ENCODE results near the gene ERVFRD-1. TPM values are rescaled to one million over a fixed set of nuclear protein-coding genes. Genes with fewer than 3 reads are reported as not detected.

The ERVFRD-1 gene
- total and polyA plus RNA-seq, 2 of the 13 experiments (the other 11 are each of a cell fraction or from before 2014, with no cell fraction given): not detected

DNA sequence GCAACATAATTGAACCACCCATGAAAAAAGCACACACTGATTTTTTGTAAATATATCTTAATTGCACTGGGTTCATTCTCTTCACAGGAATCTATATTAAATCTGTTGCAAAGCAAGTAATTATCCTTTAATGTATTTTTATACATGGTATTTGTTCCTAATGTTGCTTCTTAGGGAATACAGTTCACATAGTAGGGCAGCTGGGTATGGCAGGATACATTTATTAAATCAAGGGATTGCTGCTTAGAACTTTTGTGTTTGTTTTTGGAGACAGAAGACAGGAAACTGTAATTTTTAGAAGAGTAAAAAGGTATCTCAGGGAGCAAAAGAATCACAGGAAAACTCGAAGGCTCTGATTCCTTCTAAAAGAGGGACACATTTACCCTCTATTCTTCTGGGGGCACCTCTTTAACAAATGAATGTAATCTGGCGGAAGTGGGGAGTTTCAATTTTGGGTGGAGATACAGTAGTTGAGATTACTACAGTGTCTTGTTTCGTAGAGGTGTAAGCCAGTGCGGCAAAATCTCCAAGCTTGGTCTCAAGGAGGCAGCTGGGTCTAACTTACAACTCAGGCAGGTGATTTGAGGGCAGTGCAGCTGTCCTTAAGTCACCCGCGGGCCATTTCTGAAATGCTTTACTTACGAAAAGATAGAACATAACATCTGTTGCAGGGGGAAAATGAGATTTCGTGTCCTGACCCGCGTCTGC, 18.7 kb downstream of the ERVFRD-1 start (continued):
- TF ChIP-seq ZNF558 (CRISPR knock-in tag; IDR thresholded peaks at IDR 0.05; ENCODE audit: borderline replicate concordance) (no peak), ZNF598 (CRISPR knock-in tag; IDR thresholded peaks at IDR 0.05; ENCODE audit: borderline replicate concordance) (no peak), ZNF557 (CRISPR knock-in tag; IDR thresholded peaks at IDR 0.05) (peak; percentile 26; the same call in 1 of the 2 replicates), U2AF1 (optimal IDR thresholded peaks at IDR 0.05; ENCODE audit: low read depth, low read length) (no peak), SNAI1 (CRISPR knock-in tag; IDR thresholded peaks at IDR 0.05; ENCODE audit: borderline replicate concordance) (0 out of 2 replicates have a peak, but pooled peaks have one; percentile 44), GTF2F1 (IDR thresholded peaks at IDR 0.05; ENCODE audit: low read length) (no peak), ZNF841 (CRISPR knock-in tag; IDR thresholded peaks at IDR 0.05; ENCODE audit: borderline replicate concordance) (no peak), ZSCAN20 (CRISPR knock-in tag; IDR thresholded peaks at IDR 0.05; ENCODE audit: borderline replicate concordance) (0 out of 2 replicates have a peak, but pooled peaks have one; percentile 22), STAG1 (CRISPR knock-in tag; IDR thresholded peaks at IDR 0.05) (no peak), MTF2 (CRISPR knock-in tag; IDR thresholded peaks at IDR 0.05; ENCODE audit: borderline replicate concordance) (0 out of 2 replicates have a peak, but pooled peaks have one; percentile 9), ARHGAP35 (CRISPR knock-in tag; IDR thresholded peaks at IDR 0.05; ENCODE audit: borderline replicate concordance) (no peak), NR3C1 (CRISPR knock-in tag; IDR thresholded peaks at IDR 0.05) (no peak), ZNF143 (CRISPR knock-in tag; IDR thresholded peaks at IDR 0.05) (no peak), ZNF670 (CRISPR knock-in tag; IDR thresholded peaks at IDR 0.05; ENCODE audit: borderline replicate concordance) (no peak), ZKSCAN1 (IDR thresholded peaks at IDR 0.05; ENCODE audit: low read length) (peak; percentile 85), ZNF577 (CRISPR knock-in tag; IDR thresholded peaks at IDR 0.05; ENCODE audit: borderline replicate concordance, low read depth) (no peak), ZNF672 (CRISPR knock-in tag; IDR thresholded peaks at IDR 0.05) (no peak), MED8 (CRISPR knock-in tag; IDR thresholded peaks at IDR 0.05; ENCODE audit: insufficient replicate concordance) (peak; percentile 3), HNRNPUL1 (IDR thresholded peaks at IDR 0.05; ENCODE audit: low read depth, low read length) (no peak), KLF13 (CRISPR knock-in tag; IDR thresholded peaks at IDR 0.05) (no peak), ZFY (CRISPR knock-in tag; IDR thresholded peaks at IDR 0.05) (no peak), ZNF781 (CRISPR knock-in tag; IDR thresholded peaks at IDR 0.05; ENCODE audit: borderline replicate concordance, not compliant biosample characterization) (no peak), PTBP1 (IDR thresholded peaks at IDR 0.05; ENCODE audit: low read depth, low read length, poor library complexity, severe bottlenecking) (no peak), CC2D1A (CRISPR knock-in tag; IDR thresholded peaks at IDR 0.05) (no peak), ZNF563 (CRISPR knock-in tag; IDR thresholded peaks at IDR 0.05) (no peak), THAP11 (CRISPR knock-in tag; IDR thresholded peaks at IDR 0.05) (no peak), BRCA1 (CRISPR knock-in tag; IDR thresholded peaks at IDR 0.05) (0 out of 2 replicates have a peak, but pooled peaks have one; percentile 20), ZMYM2 (CRISPR knock-in tag; IDR thresholded peaks at IDR 0.05) (no peak)
- TF ChIP-seq, protein P1, sequence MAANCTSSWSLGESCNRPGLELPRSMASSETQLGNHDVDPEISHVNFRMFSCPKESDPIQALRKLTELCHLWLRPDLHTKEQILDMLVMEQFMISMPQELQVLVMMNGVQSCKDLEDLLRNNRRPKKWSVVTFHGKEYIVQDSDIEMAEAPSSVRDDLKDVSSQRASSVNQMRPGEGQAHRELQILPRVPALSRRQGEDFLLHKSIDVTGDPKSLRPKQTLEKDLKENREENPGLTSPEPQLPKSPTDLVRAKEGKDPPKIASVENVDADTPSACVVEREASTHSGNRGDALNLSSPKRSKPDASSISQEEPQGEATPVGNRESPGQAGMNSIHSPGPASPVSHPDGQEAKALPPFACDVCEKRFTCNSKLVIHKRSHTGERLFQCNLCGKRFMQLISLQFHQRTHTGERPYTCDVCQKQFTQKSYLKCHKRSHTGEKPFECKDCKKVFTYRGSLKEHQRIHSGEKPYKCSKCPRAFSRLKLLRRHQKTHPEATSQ (CRISPR knock-in tag; IDR thresholded peaks at IDR 0.05; ENCODE audit: borderline replicate concordance): no peak
- TF ChIP-seq, protein P2, sequence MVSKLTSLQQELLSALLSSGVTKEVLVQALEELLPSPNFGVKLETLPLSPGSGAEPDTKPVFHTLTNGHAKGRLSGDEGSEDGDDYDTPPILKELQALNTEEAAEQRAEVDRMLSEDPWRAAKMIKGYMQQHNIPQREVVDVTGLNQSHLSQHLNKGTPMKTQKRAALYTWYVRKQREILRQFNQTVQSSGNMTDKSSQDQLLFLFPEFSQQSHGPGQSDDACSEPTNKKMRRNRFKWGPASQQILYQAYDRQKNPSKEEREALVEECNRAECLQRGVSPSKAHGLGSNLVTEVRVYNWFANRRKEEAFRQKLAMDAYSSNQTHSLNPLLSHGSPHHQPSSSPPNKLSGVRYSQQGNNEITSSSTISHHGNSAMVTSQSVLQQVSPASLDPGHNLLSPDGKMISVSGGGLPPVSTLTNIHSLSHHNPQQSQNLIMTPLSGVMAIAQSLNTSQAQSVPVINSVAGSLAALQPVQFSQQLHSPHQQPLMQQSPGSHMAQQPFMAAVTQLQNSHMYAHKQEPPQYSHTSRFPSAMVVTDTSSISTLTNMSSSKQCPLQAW (CRISPR knock-in tag; IDR thresholded peaks at IDR 0.05): no peak

All from HepG2 (cell line).